NCI-H524 treated with DMSO at 0.1 percent for 48 hours (cell line): ENCODE measurements around the gene ALKBH3.

Source experiments
- DNase-seq: peaks from one replicate; lab custom pipeline; 2025; lab: John Stamatoyannopoulos, UW

The ALKBH3 gene

GRCh38 chr11:43941257-43941994 lies 60.8 kb downstream of the ALKBH3 start:
- DNase-seq = peak; percentile 87

- DNase-seq = no peak
Observed at GRCh38 chr11:43942662-43943371, 62.2 kb downstream of the ALKBH3 start.

- DNase-seq = no peak
Observed at GRCh38 chr11:43943372-43943930, 62.8 kb downstream of the ALKBH3 start.

- no peak for DNase-seq
Observed at GRCh38 chr11:43943931-43944751, 63.5 kb downstream of the ALKBH3 start.

GRCh38 chr11:43944761-43945311 lies 64.2 kb downstream of the ALKBH3 start:
- DNase-seq = no peak

- no peak for DNase-seq
Observed at GRCh38 chr11:43947003-43947500, 66.4 kb downstream of the ALKBH3 start.

GRCh38 chr11:43947815-43948214 lies 67.2 kb downstream of the ALKBH3 start:
- DNase-seq = no peak

GRCh38 chr11:43948341-43949225 lies 68.0 kb downstream of the ALKBH3 start:
- DNase-seq = no peak

- no peak for DNase-seq
Observed at GRCh38 chr11:43950311-43950855, 69.8 kb downstream of the ALKBH3 start.

- DNase-seq = no peak
Observed at GRCh38 chr11:43951231-43951630, 70.6 kb downstream of the ALKBH3 start.

GRCh38 chr11:43952020-43952400 lies 71.4 kb downstream of the ALKBH3 start:
- DNase-seq = no peak

- no peak for DNase-seq
Observed at GRCh38 chr11:43952401-43953342, 72.0 kb downstream of the ALKBH3 start.

- DNase-seq = no peak
Observed at GRCh38 chr11:43953521-43953920, 72.9 kb downstream of the ALKBH3 start.

- DNase-seq = no peak
Observed at GRCh38 chr11:43954241-43954640, 73.6 kb downstream of the ALKBH3 start.

- no peak for DNase-seq
Observed at GRCh38 chr11:43955381-43956118, 74.9 kb downstream of the ALKBH3 start.

- no peak for DNase-seq
Observed at GRCh38 chr11:43957571-43957970, 76.9 kb downstream of the ALKBH3 start.

GRCh38 chr11:43959321-43959995 lies 78.8 kb downstream of the ALKBH3 start:
- no peak for DNase-seq
